ENCODE data around the gene OSGEP. TPM values are rescaled to one million over a fixed set of nuclear protein-coding genes. Genes with fewer than 3 reads are reported as not detected.

Gene OSGEP
- total and polyA plus RNA-seq, 4 donors = 35.5 to 54.1 (median 44.2) TPM

- Histone ChIP-seq H3K4me1 (ENCODE audit: control insufficient read depth in 5 of 5, insufficient read depth in 5 of 5, low read length in 5 of 5) (peaks cover 0 to 2% (median 0%) of the 10 kb centered on the region in 5 donors), H3K36me3 (ENCODE audit: control insufficient read depth in 4 of 4, insufficient read depth in 4 of 4, low read length in 4 of 4) (peaks cover 2 to 9% (median 6%) of the 10 kb centered on the region in 4 donors), H3K9me3 (ENCODE audit: control insufficient read depth in 4 of 4, insufficient read depth in 3 of 4, low read length in 3 of 4) (no peaks in the 10 kb centered on the region), H3K27ac (ENCODE audit: low read depth in 1 of 2, low read length in 1 of 2) (no peak overlapping the region), H3K9ac (ENCODE audit: insufficient read depth in 1 of 2, low read length in 2 of 2) (no peak overlapping the region), H3K27me3 (ENCODE audit: control insufficient read depth in 3 of 3, insufficient read depth in 3 of 3, low read length in 2 of 3) (peaks cover 0 to 4% (median 0%) of the 10 kb centered on the region in 3 donors), H3K4me3 (no peak overlapping the region)
- no peak for ATAC-seq (ENCODE audit: insufficient read depth, low FRiP score)
- no peak for TF ChIP-seq CTCF (IDR thresholded peaks at IDR 0.05; ENCODE audit: control extremely low read depth, extremely low read depth)
- WGBS, 2 donors = 50 to 79% methylated on average over 2 of the region's 2 CpGs
- no peak for DNase-seq
Measured at GRCh38 chr14:20441461-20441860, 13.2 kb downstream of the OSGEP start.

GRCh38 chr14:20440882-20441281 lies 13.7 kb downstream of the OSGEP start:
- Histone ChIP-seq H3K27ac (ENCODE audit: low read depth in 1 of 2, low read length in 1 of 2) (no peak overlapping the region), H3K9ac (ENCODE audit: insufficient read depth in 1 of 2, low read length in 2 of 2) (no peak overlapping the region), H3K4me1 (ENCODE audit: control insufficient read depth in 5 of 5, insufficient read depth in 5 of 5, low read length in 5 of 5) (peaks cover 0 to 2% (median 0%) of the 10 kb centered on the region in 5 donors), H3K27me3 (ENCODE audit: control insufficient read depth in 3 of 3, insufficient read depth in 3 of 3, low read length in 2 of 3) (peaks cover 0 to 8% (median 0%) of the 10 kb centered on the region in 3 donors), H3K36me3 (ENCODE audit: control insufficient read depth in 4 of 4, insufficient read depth in 4 of 4, low read length in 4 of 4) (peaks cover 0 to 4% (median 1%) of the 10 kb centered on the region in 4 donors), H3K9me3 (ENCODE audit: control insufficient read depth in 4 of 4, insufficient read depth in 3 of 4, low read length in 3 of 4) (no peaks in the 10 kb centered on the region), H3K4me3 (no peak overlapping the region)
- ATAC-seq (ENCODE audit: insufficient read depth, low FRiP score) (no peak), DNase-seq (no peak)
- no peak for TF ChIP-seq CTCF (IDR thresholded peaks at IDR 0.05; ENCODE audit: control extremely low read depth, extremely low read depth)
- WGBS, 2 donors = 53 to 66% methylated on average over 5 of the region's 5 CpGs

- Histone ChIP-seq H3K4me1 (ENCODE audit: control insufficient read depth in 5 of 5, insufficient read depth in 5 of 5, low read length in 5 of 5) (peaks cover 0 to 2% (median 0%) of the 10 kb centered on the region in 5 donors), H3K27me3 (ENCODE audit: control insufficient read depth in 3 of 3, insufficient read depth in 3 of 3, low read length in 2 of 3) (peaks cover 0 to 12% (median 0%) of the 10 kb centered on the region in 3 donors), H3K27ac (ENCODE audit: low read depth in 1 of 2, low read length in 1 of 2) (no peak overlapping the region), H3K4me3 (no peak overlapping the region), H3K9ac (ENCODE audit: insufficient read depth in 1 of 2, low read length in 2 of 2) (no peak overlapping the region), H3K36me3 (ENCODE audit: control insufficient read depth in 4 of 4, insufficient read depth in 4 of 4, low read length in 4 of 4) (peaks cover 0 to under 1% (median 0%) of the 10 kb centered on the region in 4 donors), H3K9me3 (ENCODE audit: control insufficient read depth in 4 of 4, insufficient read depth in 3 of 4, low read length in 3 of 4) (no peaks in the 10 kb centered on the region)
- 85 to 89% methylated on average over 5 of the region's 5 CpGs for WGBS, 2 donors
- TF ChIP-seq CTCF (IDR thresholded peaks at IDR 0.05; ENCODE audit: control extremely low read depth, extremely low read depth) = no peak
- no peak for DNase-seq
- no peak for ATAC-seq (ENCODE audit: insufficient read depth, low FRiP score)
Measured at GRCh38 chr14:20440465-20440864, 14.1 kb downstream of the OSGEP start.

GRCh38 chr14:20438664-20439063 lies 15.9 kb downstream of the OSGEP start:
- H3K27me3 ChIP-seq (ENCODE audit: control insufficient read depth in 3 of 3, insufficient read depth in 3 of 3, low read length in 2 of 3) = peaks cover 0 to 23% (median 0%) of the 10 kb centered on the region in 3 donors
- TF ChIP-seq CTCF (IDR thresholded peaks at IDR 0.05; ENCODE audit: control extremely low read depth, extremely low read depth) = no peak
- no peak overlapping the region for H3K4me3 ChIP-seq
- no peak overlapping the region for H3K27ac ChIP-seq (ENCODE audit: low read depth in 1 of 2, low read length in 1 of 2)
- no peak overlapping the region for H3K9ac ChIP-seq (ENCODE audit: insufficient read depth in 1 of 2, low read length in 2 of 2)
- DNase-seq (no peak), ATAC-seq (ENCODE audit: insufficient read depth, low FRiP score) (no peak)
- H3K4me1 ChIP-seq (ENCODE audit: control insufficient read depth in 5 of 5, insufficient read depth in 5 of 5, low read length in 5 of 5) = peaks cover 0 to 9% (median 0%) of the 10 kb centered on the region in 5 donors
- H3K36me3 ChIP-seq (ENCODE audit: control insufficient read depth in 4 of 4, insufficient read depth in 4 of 4, low read length in 4 of 4) = no peaks in the 10 kb centered on the region
- no peaks in the 10 kb centered on the region for H3K9me3 ChIP-seq (ENCODE audit: control insufficient read depth in 4 of 4, insufficient read depth in 3 of 4, low read length in 3 of 4)
- 80 to 85% methylated on average over 7 of the region's 7 CpGs for WGBS, 2 donors

All from lung (tissue), 12 donors.